H1 (cell line): Measurements from ENCODE around the gene ANKLE1. TPM values are rescaled to one million over a fixed set of nuclear protein-coding genes. Genes with fewer than 3 reads are reported as not detected.
A peak's percentile ranks its signal among the peaks of the same experiment; 100 is the strongest.

Experiments
- ASH2L ChIP-seq: fragments of 200-600, 300-600 bp; sonication (generic); IDR thresholded peaks from one replicate; pipeline ENCODE4 v1.7.1; 2017; ENCODE audit warnings: low read length
- ATF2 ChIP-seq: IDR thresholded peaks from 2 replicates; pipeline ENCODE4 v1.6.1; 2012; ENCODE audit warnings: low read length, inconsistent platforms
- SIN3A ChIP-seq, 2 experiments: IDR thresholded peaks in 1 of 2; conservative IDR thresholded peaks in 1 of 2; 2 replicates each; pipeline ENCODE4 v1.6.1; 2011 to 2012; ENCODE audit warnings: low read length in 2 of 2, improper control_type of control experiment in 1 of 2, low read depth in 1 of 2, mild to moderate bottlenecking in 1 of 2
- TAF1 ChIP-seq: IDR thresholded peaks from 2 replicates; pipeline ENCODE4 v1.6.1; 2011; ENCODE audit warnings: mild to moderate bottlenecking, low read depth, low read length
- TBP ChIP-seq: IDR thresholded peaks from 2 replicates; pipeline ENCODE4 v1.6.1; 2011; ENCODE audit warnings: low read depth, low read length, improper control_type of control experiment
- polyA plus RNA-seq, 7 experiments: library from polyadenylated mRNA; depleted of rRNA in 3 of 7; stranded (reverse) in 5 of 7; unstranded in 2 of 7; fragments of >200 nt in 5 of 7; fragments of 200-250 nt in 2 of 7; gene quantifications; 1 replicate in 5 of 7; 2 replicates in 1 of 7; 4 replicates in 1 of 7; pipeline versions ENCODE4 v1.2.1 to v1.2.3, GENCODE V29; 2011 to 2013; ENCODE audit warnings: missing spikeins in 2 of 7, mixed read lengths in 2 of 7
- total RNA-seq: library from RNA; stranded (reverse); fragmentation: NEBNext Ultra II Directional; extraction: Animal tissue kit (Norgen Biotek cat#: 25700); gene quantifications from 2 replicates; pipeline ENCODE4 v1.2.1, GENCODE V29; 2021

Gene ANKLE1
- total and polyA plus RNA-seq, 2 of the 8 experiments (the other 6 are each of a cell fraction or from before 2014, with no cell fraction given) = 6.1 to 9.6 TPM

DNA sequence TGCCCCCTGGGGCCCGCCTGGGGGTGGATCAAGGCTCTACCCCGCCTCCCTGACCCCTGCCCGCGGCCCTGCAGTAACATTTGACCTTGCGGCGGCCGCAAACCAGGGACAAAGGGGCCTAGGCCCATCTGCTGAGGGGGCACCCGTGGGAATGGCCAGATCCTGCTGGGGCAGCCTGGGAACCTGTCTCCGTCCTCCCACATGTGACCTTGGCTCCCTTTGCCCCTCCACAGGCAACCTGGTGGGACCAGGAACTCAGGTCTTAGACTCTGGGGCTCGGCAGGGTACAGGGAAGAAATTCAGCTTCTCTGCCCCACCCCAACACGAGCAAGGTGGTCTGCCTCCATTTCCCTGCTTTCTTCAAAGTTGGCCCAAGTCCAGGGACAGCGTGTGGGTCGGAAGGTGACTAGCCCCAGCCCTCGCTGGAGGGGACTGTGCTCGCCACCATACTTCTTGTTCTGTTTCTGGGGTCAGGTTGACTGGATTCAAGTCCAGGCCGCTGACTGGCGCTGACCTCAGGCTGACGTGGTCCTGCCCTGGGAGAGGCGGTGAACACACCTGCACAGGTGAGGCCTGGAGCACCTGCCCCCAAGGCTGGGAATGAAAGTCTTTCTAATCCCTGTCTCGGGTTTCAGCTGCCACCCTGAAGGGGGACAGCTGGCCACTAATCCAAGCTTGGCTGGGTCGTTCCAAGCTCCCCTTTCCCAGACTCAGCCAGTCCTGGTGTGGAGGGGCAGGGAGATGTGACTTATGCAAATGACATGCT, 33.5 kb upstream of the ANKLE1 start (continued):
- no peak for TF ChIP-seq ATF2
- TF ChIP-seq SIN3A (conservative IDR thresholded peaks at IDR 0.05 in 1 of 2, IDR thresholded peaks at IDR 0.05 in 1 of 2; ENCODE audit: low read depth in 1 of 2, low read length in 2 of 2) = peak; percentile 71 to 78; a peak in 2 of 4 replicates
- peak; percentile 58; the same call in 1 of the 2 replicates for TF ChIP-seq TAF1
- TF ChIP-seq ASH2L = no peak
- peak; percentile 27; the same call in 1 of the 2 replicates for TF ChIP-seq TBP
